HepG2 (cell line): ENCODE data around the gene CFAP300. TPM values are rescaled to one million over a fixed set of nuclear protein-coding genes. Genes with fewer than 3 reads are reported as not detected.
A peak's percentile ranks its signal among the peaks of the same experiment; 100 is the strongest.

ENCODE experiments used
- ATAC-seq: fragments of 200-7000 bp; cut with Tn5 transposase; 3 replicates; pipeline ENCODE4 v1.9.1; 2020; ENCODE audit warnings: mild to moderate bottlenecking, moderate library complexity
- BruUV-seq: library from RNA; stranded (reverse); fragments of 400-500 nt; replicated peaks from 2 replicates; lab custom pipeline; 2021; lab: Mats Ljungman, UMichigan
- CTCF ChIA-PET: fragments of 300-600 bp; formaldehyde crosslinking; extraction: SDS; loops from one replicate; lab custom pipeline; 2021; ENCODE audit warnings: low total read pairs, inconsistent platforms, low intra/inter-chr PET ratio; lab: Yijun Ruan, JAX
- POLR2A ChIA-PET: fragments of 350-600 bp; sonication (Branson Sonifier 250); formaldehyde crosslinking; loops from one replicate; lab custom pipeline; 2020; ENCODE audit warnings: antibody characterized with exemption, inconsistent platforms; lab: Yijun Ruan, JAX
- DNase-seq: peaks from one replicate; pipeline ENCODE4 v3.0.0-alpha.2; 2015; ENCODE audit warnings: low spot score
- FAIRE-seq: peaks from 3 replicates; lab custom pipeline; 2011; peaks lifted over from hg19 to GRCh38; lab: Jason Lieb, UNC
- H2AFZ ChIP-seq: one replicate; pipeline ENCODE4 v1.6.1; 2011; ENCODE audit warnings: low read length, inconsistent platforms
- H3K27ac ChIP-seq: fragments of 300-600 bp; 3 replicates; pipeline ENCODE4 v1.8.0; 2011; ENCODE audit warnings: mixed run types, mild to moderate bottlenecking, mixed read lengths, low read length, inconsistent platforms; ENCODE audit not compliant: insufficient read depth; ENCODE audit errors: extremely low read length
- H3K27me3 ChIP-seq, 2 experiments: fragments of 200-600 bp in 1 of 2; 2 replicates in 1 of 2; 3 replicates in 1 of 2; pipeline versions ENCODE4 v1.6.0 to v1.8.0; 2011; ENCODE audit warnings: low read length in 2 of 2, mild to moderate bottlenecking in 2 of 2, moderate library complexity in 2 of 2, inconsistent platforms in 1 of 2; ENCODE audit not compliant: insufficient read depth in 2 of 2, control insufficient read depth in 1 of 2
- H3K36me3 ChIP-seq, 2 experiments: fragments of 200-600 bp in 1 of 2; replicated peaks in 1 of 2; 2 replicates in 1 of 2; 3 replicates in 1 of 2; pipeline versions ENCODE4 v1.5.1 to v1.8.0; 2011; ENCODE audit warnings: low read length in 2 of 2, inconsistent platforms in 1 of 2; ENCODE audit not compliant: insufficient read depth in 2 of 2, control insufficient read depth in 1 of 2
- H3K4me1 ChIP-seq: 2 replicates; pipeline ENCODE4 v1.5.1; 2012; ENCODE audit warnings: low read length, inconsistent platforms; ENCODE audit not compliant: insufficient read depth
- H3K4me2 ChIP-seq: 2 replicates; pipeline ENCODE4 v1.6.0; 2011; ENCODE audit warnings: low read depth, low read length, inconsistent platforms
- H3K4me3 ChIP-seq, 3 experiments: fragments of 200-600 bp in 1 of 3; sonication (generic), shearing (Covaris generic) in 1 of 3; replicated peaks in 1 of 3; 2 replicates each; pipeline ENCODE4 v1.5.1; 2011 to 2016; ENCODE audit warnings: low read length in 3 of 3, inconsistent platforms in 2 of 3, low read depth in 2 of 3, mild to moderate bottlenecking in 2 of 3, control low read depth in 1 of 3, mixed read lengths in 1 of 3; ENCODE audit not compliant: insufficient read depth in 1 of 3
- H3K79me2 ChIP-seq: one replicate; pipeline ENCODE4 v1.6.1; 2011; ENCODE audit warnings: low read length, inconsistent platforms; ENCODE audit not compliant: insufficient read depth
- H3K9ac ChIP-seq: 2 replicates; pipeline ENCODE4 v1.6.0; 2011; ENCODE audit warnings: mild to moderate bottlenecking, low read depth, low read length, inconsistent platforms; ENCODE audit not compliant: insufficient read depth
- H3K9me3 ChIP-seq: 2 replicates; pipeline ENCODE4 v1.5.1; 2012; ENCODE audit warnings: mild to moderate bottlenecking, low read length
- H4K20me1 ChIP-seq: 2 replicates; pipeline ENCODE4 v1.6.0; 2011; ENCODE audit warnings: inconsistent platforms, mild to moderate bottlenecking, low read length, moderate library complexity; ENCODE audit not compliant: insufficient read depth
- FOXK2 ChIP-seq: fragments of 450-650 bp; IDR thresholded peaks from 2 replicates; pipeline ENCODE4 v1.6.1; 2016
- GFI1 ChIP-seq: sonication (generic); formaldehyde crosslinking; IDR thresholded peaks from 2 replicates; pipeline ENCODE4 v1.5.0; 2020; ENCODE audit warnings: missing genetic modification reagents, mild to moderate bottlenecking, borderline replicate concordance
- HMG20B ChIP-seq: conservative IDR thresholded peaks from 2 replicates; pipeline ENCODE4 v1.6.1; 2016; ENCODE audit warnings: missing genetic modification reagents, missing compliant biosample characterization
- HNRNPLL ChIP-seq: fragments of 200-400 bp; formaldehyde crosslinking; IDR thresholded peaks from 2 replicates; pipeline ENCODE4 v1.6.1; 2017; ENCODE audit warnings: mild to moderate bottlenecking, low read depth, low read length; ENCODE audit not compliant: poor library complexity, severe bottlenecking
- HOXD1 ChIP-seq: sonication (generic); formaldehyde crosslinking; IDR thresholded peaks from 2 replicates; pipeline ENCODE4 v1.5.0; 2020; ENCODE audit warnings: missing genetic modification reagents
- IKZF1 ChIP-seq: fragments of 450-650 bp; IDR thresholded peaks from 2 replicates; pipeline ENCODE4 v1.7.1; 2016
- IKZF4 ChIP-seq: sonication (generic); formaldehyde crosslinking; IDR thresholded peaks from 2 replicates; pipeline ENCODE4 v1.5.1; 2020; ENCODE audit warnings: borderline replicate concordance, mild to moderate bottlenecking, low read depth, missing genetic modification reagents; ENCODE audit errors: not compliant biosample characterization
- KDM1A ChIP-seq: IDR thresholded peaks from 2 replicates; pipeline ENCODE4 v1.6.1; 2016; ENCODE audit warnings: missing compliant biosample characterization
- KLF16 ChIP-seq, 2 experiments: sonication (generic) in 1 of 2; formaldehyde crosslinking in 1 of 2; IDR thresholded peaks; 2 replicates each; pipeline versions ENCODE4 v1.6.1 to v1.8.0; 2016 to 2023; ENCODE audit warnings: missing genetic modification reagents in 2 of 2, missing compliant biosample characterization in 1 of 2
- NCOA2 ChIP-seq: sonication (generic); formaldehyde crosslinking; IDR thresholded peaks from 2 replicates; pipeline ENCODE4 v1.8.0; 2022; ENCODE audit warnings: inconsistent platforms
- REPIN1 ChIP-seq: sonication (generic); formaldehyde crosslinking; IDR thresholded peaks from 2 replicates; pipeline ENCODE4 v1.8.0; 2022; ENCODE audit warnings: missing genetic modification reagents, low read depth, mild to moderate bottlenecking, borderline replicate concordance
- SMAD3 ChIP-seq: sonication (generic); formaldehyde crosslinking; IDR thresholded peaks from 2 replicates; pipeline ENCODE4 v1.4.0; 2020; ENCODE audit warnings: missing genetic modification reagents
- SOX13 ChIP-seq, 3 experiments: fragments of 450-650 bp in 1 of 3; sonication (generic) in 1 of 3; formaldehyde crosslinking in 1 of 3; IDR thresholded peaks in 2 of 3; conservative IDR thresholded peaks in 1 of 3; 2 replicates each; pipeline versions ENCODE4 v1.5.0 to v1.6.1; 2016 to 2020; ENCODE audit warnings: antibody characterized with exemption in 1 of 3, mild to moderate bottlenecking in 1 of 3, missing compliant biosample characterization in 1 of 3, missing genetic modification reagents in 1 of 3, moderate library complexity in 1 of 3
- SOX6 ChIP-seq, 2 experiments: fragments of 450-650 bp in 1 of 2; sonication (generic) in 1 of 2; formaldehyde crosslinking in 1 of 2; IDR thresholded peaks; 2 replicates each; pipeline versions ENCODE4 v1.4.0 to v1.6.1; 2017 to 2020; ENCODE audit warnings: antibody characterized with exemption in 1 of 2, mild to moderate bottlenecking in 1 of 2, missing genetic modification reagents in 1 of 2
- ZNF138 ChIP-seq: sonication (generic); formaldehyde crosslinking; IDR thresholded peaks from 2 replicates; pipeline ENCODE4 v1.5.0; 2020; ENCODE audit warnings: mild to moderate bottlenecking, low read depth, missing genetic modification reagents
- ZNF224 ChIP-seq: sonication (generic); formaldehyde crosslinking; IDR thresholded peaks from 2 replicates; pipeline ENCODE4 v1.5.0; 2020; ENCODE audit warnings: mild to moderate bottlenecking, missing genetic modification reagents
- WGBS: methylation state at CpG from one replicate; pipeline ENCODE4 v1.1.6; 2017; ENCODE audit warnings: low lambda C conversion rate; 5-methylcytosine and 5-hydroxymethylcytosine counted together
- in situ Hi-C: cut with HindIII; loops from 2 replicates; pipeline ENCODE4 v1.10.0; 2017; ENCODE audit warnings: low pct_unique_long_range_greater_than_20kb; ENCODE audit not compliant: extremely low pct_ligation_motif_present
- intact Hi-C: fragments of 100-400 bp; cut with micrococcal nuclease; formaldehyde crosslinking; loops from one replicate; pipeline ENCODE4 v1.10.0; 2022; ENCODE audit not compliant: unreplicated experiment
- polyA plus RNA-seq, 8 experiments: library from polyadenylated mRNA; depleted of rRNA in 3 of 8; stranded (reverse) in 7 of 8; unstranded in 1 of 8; fragments of >200 nt; fragmentation: Illumina TruSeq in 4 of 8; extraction: Trizol in 4 of 8; gene quantifications; 2 replicates each; pipeline versions ENCODE4 v1.2.1 to v1.2.3, GENCODE V29; 2011 to 2016; ENCODE audit warnings: low read depth in 4 of 8, missing spikeins in 1 of 8, mixed read lengths in 1 of 8; ENCODE audit not compliant: insufficient read depth in 1 of 8
- total RNA-seq, 5 experiments: library from RNA; depleted of rRNA; stranded (reverse); fragments of >200 nt; fragmentation: Illumina TruSeq; extraction: Trizol; gene quantifications; 2 replicates each; pipeline ENCODE4 v1.2.3, GENCODE V29; 2016; ENCODE audit warnings: low read depth in 1 of 5
- TF ChIP-seq, protein P1 (sequence below): sonication (generic); formaldehyde crosslinking; IDR thresholded peaks from 2 replicates; pipeline ENCODE4 v1.4.0; 2020; ENCODE audit warnings: missing genetic modification reagents
- TF ChIP-seq, protein P2 (sequence below): IDR thresholded peaks from 2 replicates; pipeline ENCODE4 v1.6.1; 2016
- TF ChIP-seq, protein P3 (sequence below): sonication (generic); formaldehyde crosslinking; IDR thresholded peaks from 2 replicates; pipeline ENCODE4 v1.4.0; 2020; ENCODE audit warnings: missing genetic modification reagents, borderline replicate concordance

The CFAP300 gene
- total and polyA plus RNA-seq, 2 of the 13 experiments (the other 11 are each of a cell fraction or from before 2014, with no cell fraction given): not detected

DNA sequence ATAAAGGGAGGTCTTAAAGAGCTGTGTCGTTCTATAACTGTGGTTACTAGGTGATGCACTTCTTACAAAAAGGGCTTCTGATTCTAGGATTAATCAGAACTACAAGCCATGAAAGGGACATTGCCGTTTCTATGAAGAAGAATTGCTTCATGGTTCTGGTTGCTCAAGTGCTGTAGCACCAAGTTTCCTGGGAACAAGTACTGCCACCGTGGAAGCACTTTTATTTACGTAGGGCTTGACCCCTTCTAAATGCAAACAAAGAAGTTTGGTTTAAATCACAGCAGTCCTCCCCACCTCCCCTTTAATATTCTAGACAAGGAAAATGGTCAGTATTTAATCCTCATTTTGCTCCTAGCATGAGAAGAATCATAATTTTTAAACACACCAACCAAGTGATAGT is 72.8 kb downstream of the CFAP300 start:
- H2AFZ ChIP-seq: no peak overlapping the region
- POLR2A ChIA-PET: no interaction called here
- TF ChIP-seq SOX6 (IDR thresholded peaks at IDR 0.05): no peak
- peak; percentile 49 for TF ChIP-seq SOX6 (CRISPR knock-in tag; IDR thresholded peaks at IDR 0.05)
- 0 out of 2 replicates have a peak, but pooled peaks have one; percentile 58 for TF ChIP-seq KDM1A (CRISPR knock-in tag)
- TF ChIP-seq, protein P1, sequence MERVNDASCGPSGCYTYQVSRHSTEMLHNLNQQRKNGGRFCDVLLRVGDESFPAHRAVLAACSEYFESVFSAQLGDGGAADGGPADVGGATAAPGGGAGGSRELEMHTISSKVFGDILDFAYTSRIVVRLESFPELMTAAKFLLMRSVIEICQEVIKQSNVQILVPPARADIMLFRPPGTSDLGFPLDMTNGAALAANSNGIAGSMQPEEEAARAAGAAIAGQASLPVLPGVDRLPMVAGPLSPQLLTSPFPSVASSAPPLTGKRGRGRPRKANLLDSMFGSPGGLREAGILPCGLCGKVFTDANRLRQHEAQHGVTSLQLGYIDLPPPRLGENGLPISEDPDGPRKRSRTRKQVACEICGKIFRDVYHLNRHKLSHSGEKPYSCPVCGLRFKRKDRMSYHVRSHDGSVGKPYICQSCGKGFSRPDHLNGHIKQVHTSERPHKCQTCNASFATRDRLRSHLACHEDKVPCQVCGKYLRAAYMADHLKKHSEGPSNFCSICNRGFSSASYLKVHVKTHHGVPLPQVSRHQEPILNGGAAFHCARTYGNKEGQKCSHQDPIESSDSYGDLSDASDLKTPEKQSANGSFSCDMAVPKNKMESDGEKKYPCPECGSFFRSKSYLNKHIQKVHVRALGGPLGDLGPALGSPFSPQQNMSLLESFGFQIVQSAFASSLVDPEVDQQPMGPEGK (CRISPR knock-in tag): peak; percentile 77
- no peak for TF ChIP-seq ZNF224 (CRISPR knock-in tag)
- TF ChIP-seq SMAD3 (CRISPR knock-in tag): no peak
- no peak for TF ChIP-seq KLF16 (CRISPR knock-in tag; IDR thresholded peaks at IDR 0.05)
- no peak for TF ChIP-seq ZNF138 (CRISPR knock-in tag)
- no peak for TF ChIP-seq HOXD1 (CRISPR knock-in tag)
- peak; percentile 99 for TF ChIP-seq HMG20B (CRISPR knock-in tag)
- TF ChIP-seq HNRNPLL: no peak
- TF ChIP-seq IKZF1: no peak
- peak; percentile 59 for TF ChIP-seq NCOA2
- TF ChIP-seq, protein P2, sequence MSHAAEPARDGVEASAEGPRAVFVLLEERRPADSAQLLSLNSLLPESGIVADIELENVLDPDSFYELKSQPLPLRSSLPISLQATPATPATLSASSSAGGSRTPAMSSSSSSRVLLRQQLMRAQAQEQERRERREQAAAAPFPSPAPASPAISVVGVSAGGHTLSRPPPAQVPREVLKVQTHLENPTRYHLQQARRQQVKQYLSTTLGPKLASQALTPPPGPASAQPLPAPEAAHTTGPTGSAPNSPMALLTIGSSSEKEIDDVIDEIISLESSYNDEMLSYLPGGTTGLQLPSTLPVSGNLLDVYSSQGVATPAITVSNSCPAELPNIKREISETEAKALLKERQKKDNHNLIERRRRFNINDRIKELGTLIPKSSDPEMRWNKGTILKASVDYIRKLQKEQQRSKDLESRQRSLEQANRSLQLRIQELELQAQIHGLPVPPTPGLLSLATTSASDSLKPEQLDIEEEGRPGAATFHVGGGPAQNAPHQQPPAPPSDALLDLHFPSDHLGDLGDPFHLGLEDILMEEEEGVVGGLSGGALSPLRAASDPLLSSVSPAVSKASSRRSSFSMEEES (CRISPR knock-in tag): no peak
- no peak for TF ChIP-seq FOXK2
- TF ChIP-seq REPIN1 (CRISPR knock-in tag): no peak
- TF ChIP-seq, protein P3, sequence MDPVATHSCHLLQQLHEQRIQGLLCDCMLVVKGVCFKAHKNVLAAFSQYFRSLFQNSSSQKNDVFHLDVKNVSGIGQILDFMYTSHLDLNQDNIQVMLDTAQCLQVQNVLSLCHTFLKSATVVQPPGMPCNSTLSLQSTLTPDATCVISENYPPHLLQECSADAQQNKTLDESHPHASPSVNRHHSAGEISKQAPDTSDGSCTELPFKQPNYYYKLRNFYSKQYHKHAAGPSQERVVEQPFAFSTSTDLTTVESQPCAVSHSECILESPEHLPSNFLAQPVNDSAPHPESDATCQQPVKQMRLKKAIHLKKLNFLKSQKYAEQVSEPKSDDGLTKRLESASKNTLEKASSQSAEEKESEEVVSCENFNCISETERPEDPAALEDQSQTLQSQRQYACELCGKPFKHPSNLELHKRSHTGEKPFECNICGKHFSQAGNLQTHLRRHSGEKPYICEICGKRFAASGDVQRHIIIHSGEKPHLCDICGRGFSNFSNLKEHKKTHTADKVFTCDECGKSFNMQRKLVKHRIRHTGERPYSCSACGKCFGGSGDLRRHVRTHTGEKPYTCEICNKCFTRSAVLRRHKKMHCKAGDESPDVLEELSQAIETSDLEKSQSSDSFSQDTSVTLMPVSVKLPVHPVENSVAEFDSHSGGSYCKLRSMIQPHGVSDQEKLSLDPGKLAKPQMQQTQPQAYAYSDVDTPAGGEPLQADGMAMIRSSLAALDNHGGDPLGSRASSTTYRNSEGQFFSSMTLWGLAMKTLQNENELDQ (CRISPR knock-in tag): no peak
- peak; percentile 99 for TF ChIP-seq GFI1 (CRISPR knock-in tag)
- TF ChIP-seq IKZF4 (CRISPR knock-in tag): no peak
- TF ChIP-seq SOX13 (IDR thresholded peaks at IDR 0.05): no peak
- TF ChIP-seq SOX13 (CRISPR knock-in tag; conservative IDR thresholded peaks at IDR 0.05 in 1 of 2, IDR thresholded peaks at IDR 0.05 in 1 of 2): peak in 1 of 2 experiments; percentile 79; a peak in 2 of 4 replicates

More for the DNA sequence above, 72.8 kb downstream of the CFAP300 start:
- peak overlapping the region; percentile 20 for H3K27ac ChIP-seq
- no peak overlapping the region for H3K4me3 ChIP-seq
- peaks cover 63% of the 10 kb centered on the region for H3K4me1 ChIP-seq
- H3K27me3 ChIP-seq: no peaks in the 10 kb centered on the region
- CTCF ChIA-PET: no interaction called here
- DNase-seq (peak; percentile 86), ATAC-seq (peak; percentile 23; the same call in 2 of the 3 replicates), FAIRE-seq (peak; percentile 93)
- H3K9ac ChIP-seq: no peak overlapping the region
- WGBS: 8% methylated on average over 4 of the region's 4 CpGs
- intact Hi-C loops (loop anchor here (5.0 to 10.0 kb wide), 4 partner anchors 32 to 485 kb away; partner anchors contain the start of genes ANGPTL5 and CEP126), in situ Hi-C loops (no loop called here)
- no peaks in the 10 kb centered on the region for H3K9me3 ChIP-seq
- peaks cover 23% of the 10 kb centered on the region for H4K20me1 ChIP-seq
- peak overlapping the region; percentile 6; the same call in 1 of the 2 replicates for H3K4me2 ChIP-seq
- no TSS peak for BruUV-seq
- H3K36me3 ChIP-seq: peaks cover 11 to 29% of the 10 kb centered on the region in 2 experiments
- peaks cover 97% of the 10 kb centered on the region for H3K79me2 ChIP-seq
